AG09309 (cell line): Measurements from ENCODE around the gene OTOP2.
"Not testable (repeated sequence)": the region's sequence is repeated elsewhere in the genome, so short reads cannot be mapped to it uniquely, and the experiment has no call there.

Source experiments
- DNase-seq: peaks from one replicate; pipeline ENCODE4 v3.0.0-alpha.2; 2010; ENCODE audit warnings: low read depth
- H3K4me3 ChIP-seq: 2 replicates; pipeline ENCODE4 v1.5.1; 2011; ENCODE audit warnings: mild to moderate bottlenecking, low read depth, low read length, moderate library complexity; ENCODE audit not compliant: control insufficient read depth
- TF ChIP-seq, protein P1 (sequence below): IDR thresholded peaks from 2 replicates; pipeline ENCODE4 v1.5.1; 2011; ENCODE audit warnings: mild to moderate bottlenecking, low read depth, low read length, inconsistent platforms; ENCODE audit not compliant: insufficient read depth, control insufficient read depth; ENCODE audit errors: missing control alignments

The OTOP2 gene

DNA sequence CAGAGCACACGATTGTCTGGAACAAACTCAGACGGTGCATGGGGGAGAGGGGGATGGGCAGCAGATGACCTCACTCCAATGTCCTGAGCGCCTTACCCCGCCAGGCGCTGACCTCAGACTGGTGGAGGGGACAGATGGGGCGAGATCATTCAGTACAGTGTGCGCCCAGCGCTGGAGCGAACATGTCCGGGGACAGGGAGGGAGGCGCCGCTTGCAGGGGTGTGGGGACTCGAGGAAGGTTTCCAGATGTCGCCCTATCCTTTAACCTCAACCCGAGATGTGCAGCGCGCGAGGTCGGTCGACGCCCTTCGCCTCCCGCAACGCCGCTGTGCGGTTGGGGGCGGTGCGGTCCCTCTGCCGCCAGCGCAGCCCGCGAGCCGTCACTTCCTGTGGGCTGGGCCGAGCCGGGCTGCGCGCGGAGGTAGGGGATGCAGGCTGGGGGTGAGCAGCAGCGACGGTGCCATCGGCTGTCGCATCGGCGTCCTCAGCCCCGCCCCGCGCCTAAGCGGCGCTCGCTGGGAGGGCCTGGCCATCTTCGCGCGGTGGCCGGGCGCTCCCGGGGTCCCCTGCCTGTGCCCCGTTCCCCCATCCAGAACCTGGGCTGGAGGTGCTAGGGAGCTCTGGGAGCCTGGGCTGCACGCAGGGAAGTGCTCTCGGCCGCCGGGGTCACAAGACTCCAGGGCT is 58.0 kb downstream of the OTOP2 start:
- no peak for DNase-seq
- H3K4me3 ChIP-seq: peak overlapping the region; percentile 78
- TF ChIP-seq, protein P1, sequence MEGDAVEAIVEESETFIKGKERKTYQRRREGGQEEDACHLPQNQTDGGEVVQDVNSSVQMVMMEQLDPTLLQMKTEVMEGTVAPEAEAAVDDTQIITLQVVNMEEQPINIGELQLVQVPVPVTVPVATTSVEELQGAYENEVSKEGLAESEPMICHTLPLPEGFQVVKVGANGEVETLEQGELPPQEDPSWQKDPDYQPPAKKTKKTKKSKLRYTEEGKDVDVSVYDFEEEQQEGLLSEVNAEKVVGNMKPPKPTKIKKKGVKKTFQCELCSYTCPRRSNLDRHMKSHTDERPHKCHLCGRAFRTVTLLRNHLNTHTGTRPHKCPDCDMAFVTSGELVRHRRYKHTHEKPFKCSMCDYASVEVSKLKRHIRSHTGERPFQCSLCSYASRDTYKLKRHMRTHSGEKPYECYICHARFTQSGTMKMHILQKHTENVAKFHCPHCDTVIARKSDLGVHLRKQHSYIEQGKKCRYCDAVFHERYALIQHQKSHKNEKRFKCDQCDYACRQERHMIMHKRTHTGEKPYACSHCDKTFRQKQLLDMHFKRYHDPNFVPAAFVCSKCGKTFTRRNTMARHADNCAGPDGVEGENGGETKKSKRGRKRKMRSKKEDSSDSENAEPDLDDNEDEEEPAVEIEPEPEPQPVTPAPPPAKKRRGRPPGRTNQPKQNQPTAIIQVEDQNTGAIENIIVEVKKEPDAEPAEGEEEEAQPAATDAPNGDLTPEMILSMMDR: no peak

DNA sequence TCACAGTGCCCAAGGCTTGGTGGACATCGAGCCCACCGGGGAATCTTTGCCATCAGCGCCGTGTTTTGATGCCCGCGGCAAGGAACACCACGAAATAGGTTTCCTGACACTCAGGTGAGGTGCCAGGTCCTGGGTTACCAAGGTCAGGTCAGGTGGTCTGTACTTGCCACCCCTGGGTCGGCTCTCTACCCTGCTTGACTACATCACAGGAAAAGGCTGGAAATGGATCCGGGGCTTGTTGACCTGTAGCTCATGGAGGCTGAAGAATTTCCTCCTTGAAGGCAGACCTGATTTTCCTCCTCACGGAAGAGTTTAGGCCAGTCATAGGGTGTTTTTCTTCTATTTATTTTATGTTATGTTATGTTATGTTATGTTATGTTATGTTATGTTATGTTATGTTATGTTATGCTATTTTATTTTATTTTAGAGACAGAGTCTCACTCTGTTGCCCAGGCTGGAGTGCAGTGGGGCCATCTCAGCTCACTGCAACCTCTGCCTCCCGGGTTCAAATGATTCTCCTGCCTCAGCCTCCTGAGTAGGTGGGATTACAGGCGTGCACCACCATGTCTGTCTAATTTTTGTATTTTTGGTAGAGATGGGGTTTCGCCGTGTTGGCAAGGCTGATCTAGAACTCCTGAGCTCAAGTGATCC is 58.7 kb downstream of the OTOP2 start:
- H3K4me3 ChIP-seq: peak overlapping the region; percentile 78
- DNase-seq: not testable (repeated sequence)
